Measurements from ENCODE around the gene TPRG1L.

DNA sequence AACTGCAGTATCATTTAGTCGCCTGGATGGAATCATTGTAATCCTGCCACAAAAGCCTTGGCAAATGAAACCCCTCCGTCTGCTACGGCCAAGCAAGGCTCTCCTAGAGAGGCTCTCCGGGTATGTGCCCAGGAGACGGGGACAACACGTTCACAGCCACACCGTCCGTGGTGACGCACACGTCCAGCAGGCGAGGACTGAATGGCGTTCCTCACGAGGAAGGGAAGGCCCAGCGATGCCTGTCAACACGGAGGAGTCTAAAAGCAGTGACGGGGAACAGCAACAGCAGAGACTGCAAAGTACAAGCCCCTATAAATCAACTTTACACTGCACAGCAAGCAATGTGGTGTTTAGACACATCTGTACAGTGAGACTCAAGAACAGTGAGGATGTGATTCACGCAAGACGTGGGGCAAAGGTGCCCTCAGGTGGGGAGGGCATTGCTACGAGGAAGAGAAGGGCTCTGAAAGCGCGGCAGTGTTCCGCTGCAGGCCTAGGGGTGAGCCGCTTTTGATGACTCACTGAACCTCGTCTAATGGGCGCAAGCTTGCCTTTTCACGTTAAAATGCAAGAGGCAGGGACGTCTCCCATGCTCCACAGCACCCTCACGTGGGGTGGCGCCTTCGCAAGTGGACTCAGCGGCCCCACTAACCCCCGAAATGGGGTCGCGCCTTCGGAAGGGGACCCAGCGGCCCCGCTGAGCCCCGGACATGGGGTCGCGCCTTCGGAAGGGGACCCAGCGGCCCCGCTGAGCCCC lies 18.3 kb downstream of the TPRG1L start:
- TF ChIP-seq, protein P1, sequence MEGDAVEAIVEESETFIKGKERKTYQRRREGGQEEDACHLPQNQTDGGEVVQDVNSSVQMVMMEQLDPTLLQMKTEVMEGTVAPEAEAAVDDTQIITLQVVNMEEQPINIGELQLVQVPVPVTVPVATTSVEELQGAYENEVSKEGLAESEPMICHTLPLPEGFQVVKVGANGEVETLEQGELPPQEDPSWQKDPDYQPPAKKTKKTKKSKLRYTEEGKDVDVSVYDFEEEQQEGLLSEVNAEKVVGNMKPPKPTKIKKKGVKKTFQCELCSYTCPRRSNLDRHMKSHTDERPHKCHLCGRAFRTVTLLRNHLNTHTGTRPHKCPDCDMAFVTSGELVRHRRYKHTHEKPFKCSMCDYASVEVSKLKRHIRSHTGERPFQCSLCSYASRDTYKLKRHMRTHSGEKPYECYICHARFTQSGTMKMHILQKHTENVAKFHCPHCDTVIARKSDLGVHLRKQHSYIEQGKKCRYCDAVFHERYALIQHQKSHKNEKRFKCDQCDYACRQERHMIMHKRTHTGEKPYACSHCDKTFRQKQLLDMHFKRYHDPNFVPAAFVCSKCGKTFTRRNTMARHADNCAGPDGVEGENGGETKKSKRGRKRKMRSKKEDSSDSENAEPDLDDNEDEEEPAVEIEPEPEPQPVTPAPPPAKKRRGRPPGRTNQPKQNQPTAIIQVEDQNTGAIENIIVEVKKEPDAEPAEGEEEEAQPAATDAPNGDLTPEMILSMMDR (IDR thresholded peaks at IDR 0.05; ENCODE audit: low read depth, low read length) = no peak
- TF ChIP-seq EZH2phosphoT487 (IDR thresholded peaks at IDR 0.05; ENCODE audit: low read depth) = no peak

Measured in OCI-LY3 (cell line).